ENCODE data around the gene IL20RB.

GRCh38 chr3:136995652-136996051 lies 37.9 kb downstream of the IL20RB start:
- TF ChIP-seq ZFP41 (tag by site-specific recombination; IDR thresholded peaks at IDR 0.05; ENCODE audit: borderline replicate concordance), result no peak
- no peak for TF ChIP-seq ZNF274 (IDR thresholded peaks at IDR 0.05; ENCODE audit: low read length)
- no peak for TF ChIP-seq ZNF274 (tag by site-specific recombination; IDR thresholded peaks at IDR 0.05; ENCODE audit: borderline replicate concordance)

Measured in HEK293 (cell line).